LNCAP (cell line): ENCODE measurements around the gene ZBTB48.

Experiments used
- CTCF ChIP-seq: fragments of 450-650 bp; IDR thresholded peaks from 2 replicates; pipeline ENCODE4 v1.5.1; 2017; ENCODE audit warnings: mild to moderate bottlenecking

The ZBTB48 gene

GRCh38 chr1:6594977-6595740, 15.4 kb downstream of the ZBTB48 start:
- no peak for TF ChIP-seq CTCF

GRCh38 chr1:6596351-6596750, 16.6 kb downstream of the ZBTB48 start:
- TF ChIP-seq CTCF = no peak

- TF ChIP-seq CTCF = no peak
These were observed 17.3 kb downstream of the ZBTB48 start for GRCh38 chr1:6596886-6597776.

GRCh38 chr1:6597777-6598131, 18.0 kb downstream of the ZBTB48 start:
- TF ChIP-seq CTCF = no peak

- TF ChIP-seq CTCF = no peak
These were observed 19.6 kb downstream of the ZBTB48 start for GRCh38 chr1:6599141-6599975.

GRCh38 chr1:6600410-6601048, 20.7 kb downstream of the ZBTB48 start:
- no peak for TF ChIP-seq CTCF
